NB4 (cell line): Measurements from ENCODE around the gene SLC26A9.

Experiments used
- CTCF ChIP-seq: IDR thresholded peaks from one replicate; pipeline ENCODE4 v1.5.1; 2012; ENCODE audit warnings: low read depth, low read length
- MAX ChIP-seq: IDR thresholded peaks from 2 replicates; pipeline ENCODE4 v1.6.1; 2011; ENCODE audit warnings: low read depth, low read length
- MYC ChIP-seq: IDR thresholded peaks from 2 replicates; pipeline ENCODE4 v1.6.1; 2011; ENCODE audit warnings: low read depth, low read length
- POLR2A ChIP-seq: IDR thresholded peaks from 2 replicates; pipeline ENCODE4 v1.6.1; 2011; ENCODE audit warnings: mild to moderate bottlenecking; ENCODE audit not compliant: insufficient read length; ENCODE audit errors: extremely low read depth

- TF ChIP-seq CTCF = no peak
- no peak for TF ChIP-seq POLR2A
- TF ChIP-seq MYC = no peak
- TF ChIP-seq MAX = no peak
Measured at GRCh38 chr1:205961405-205961804, 18.1 kb upstream of the SLC26A9 start.
